H1 (cell line): ENCODE data around the gene ARG2. TPM values are rescaled to one million over a fixed set of nuclear protein-coding genes. Genes with fewer than 3 reads are reported as not detected.
A peak's percentile ranks its signal among the peaks of the same experiment; 100 is the strongest.

ENCODE experiments used
- CTCF ChIA-PET: fragments of 300-600 bp; sonication (Branson Sonifier 250); formaldehyde crosslinking; loops from one replicate; lab custom pipeline; 2021; ENCODE audit not compliant: partially characterized antibody; lab: Charles Lee
- POLR2A ChIA-PET: fragments of 300-600 bp; sonication (Branson Sonifier 250); formaldehyde crosslinking; loops from one replicate; lab custom pipeline; 2021; ENCODE audit warnings: inconsistent platforms; ENCODE audit not compliant: partially characterized antibody; lab: Charles Lee
- DNase-seq, 2 experiments: peaks; one replicate each; pipeline versions ENCODE4 v3.0.0 to v3.0.0-alpha.2; 2010 to 2022; ENCODE audit warnings: low spot score in 2 of 2, low read depth in 1 of 2, mixed read lengths in 1 of 2
- FAIRE-seq: peaks from 2 replicates; lab custom pipeline; 2011; peaks lifted over from hg19 to GRCh38; lab: Jason Lieb, UNC
- H2AFZ ChIP-seq: 2 replicates; pipeline ENCODE4 v1.8.1; 2012; ENCODE audit warnings: low read length, inconsistent platforms
- H2AK5ac ChIP-seq: 2 replicates; pipeline ENCODE4 v1.6.1; 2013; ENCODE audit warnings: low read depth, low read length
- H2BK120ac ChIP-seq: replicated peaks from 2 replicates; pipeline ENCODE3; 2013; ENCODE audit warnings: low read depth, low read length, inconsistent platforms
- H2BK12ac ChIP-seq: 2 replicates; pipeline ENCODE4 v1.6.1; 2013; ENCODE audit warnings: low read depth, low read length
- H2BK15ac ChIP-seq: 2 replicates; pipeline ENCODE4 v1.6.1; 2013; ENCODE audit warnings: low read length
- H2BK20ac ChIP-seq: 2 replicates; pipeline ENCODE4 v1.6.1; 2013; ENCODE audit warnings: low read length
- H2BK5ac ChIP-seq: 2 replicates; pipeline ENCODE4 v1.6.1; 2013; ENCODE audit warnings: low read depth, low read length
- H3K14ac ChIP-seq: 2 replicates; pipeline ENCODE4 v1.6.1; 2013; ENCODE audit warnings: inconsistent platforms; ENCODE audit not compliant: insufficient read length
- H3K18ac ChIP-seq: 2 replicates; pipeline ENCODE4 v1.6.1; 2013; ENCODE audit warnings: low read length; ENCODE audit errors: extremely low read depth
- H3K23ac ChIP-seq: 2 replicates; pipeline ENCODE4 v1.6.1; 2013; ENCODE audit warnings: inconsistent platforms; ENCODE audit not compliant: insufficient read length
- H3K23me2 ChIP-seq: 2 replicates; pipeline ENCODE4 v1.6.1; 2013; ENCODE audit warnings: low read depth, low read length
- H3K27ac ChIP-seq: 2 replicates; pipeline ENCODE4 v1.6.1; 2011; ENCODE audit warnings: low read depth, low read length, inconsistent platforms
- H3K27me3 ChIP-seq, 4 experiments: replicated peaks in 1 of 4; 1 replicate in 1 of 4; 2 replicates in 3 of 4; pipeline versions ENCODE4 v1.6.1 to v1.8.1; 2011 to 2013; ENCODE audit warnings: low read length in 3 of 4, mild to moderate bottlenecking in 3 of 4, inconsistent platforms in 2 of 4, mixed read lengths in 2 of 4, moderate library complexity in 1 of 4; ENCODE audit not compliant: control insufficient read depth in 3 of 4, insufficient read depth in 3 of 4; ENCODE audit errors: extremely low read depth in 1 of 4
- H3K36me3 ChIP-seq, 4 experiments: 2 replicates each; pipeline versions ENCODE4 v1.6.1 to v1.8.1; 2011 to 2013; ENCODE audit warnings: mild to moderate bottlenecking in 4 of 4, low read length in 3 of 4, moderate library complexity in 2 of 4, control low read depth in 1 of 4, inconsistent platforms in 1 of 4; ENCODE audit not compliant: insufficient read depth in 4 of 4, control insufficient read depth in 2 of 4
- H3K4ac ChIP-seq: replicated peaks from 2 replicates; pipeline ENCODE3; 2013; ENCODE audit warnings: low read length, low read depth, mixed read lengths, inconsistent platforms; ENCODE audit not compliant: insufficient read length
- H3K4me1 ChIP-seq, 4 experiments: replicated peaks in 1 of 4; 1 replicate in 1 of 4; 2 replicates in 3 of 4; pipeline versions ENCODE4 v1.6.1 to v1.8.1; 2011 to 2013; ENCODE audit warnings: low read length in 3 of 4, inconsistent platforms in 2 of 4, mixed read lengths in 1 of 4; ENCODE audit not compliant: insufficient read depth in 4 of 4, control insufficient read depth in 3 of 4
- H3K4me2 ChIP-seq, 2 experiments: 2 replicates each; pipeline versions ENCODE4 v1.6.1 to v1.8.1; 2011 to 2013; ENCODE audit warnings: low read depth in 2 of 2, low read length in 2 of 2, control low read depth in 1 of 2, inconsistent platforms in 1 of 2, mild to moderate bottlenecking in 1 of 2; ENCODE audit not compliant: insufficient read depth in 1 of 2
- H3K4me3 ChIP-seq, 4 experiments: fragments of 200-600, 300-600 bp in 1 of 4; sonication (generic), shearing (Covaris generic), sonication (Bioruptor Twin) in 1 of 4; 2 replicates each; pipeline versions ENCODE4 v1.5.1 to v1.8.1; 2011 to 2016; ENCODE audit warnings: low read length in 4 of 4, low read depth in 3 of 4, control low read depth in 2 of 4, inconsistent platforms in 2 of 4, mild to moderate bottlenecking in 2 of 4, mixed read lengths in 1 of 4, moderate library complexity in 1 of 4; ENCODE audit not compliant: insufficient read depth in 2 of 4; ENCODE audit errors: extremely low read depth in 1 of 4
- H3K56ac ChIP-seq: replicated peaks from 2 replicates; pipeline ENCODE3; 2013; ENCODE audit warnings: low read depth, mild to moderate bottlenecking, mixed read lengths, low read length, inconsistent platforms; ENCODE audit not compliant: insufficient read length
- H3K79me1 ChIP-seq: 2 replicates; pipeline ENCODE4 v1.6.1; 2013; ENCODE audit warnings: low read depth, low read length, control low read depth
- H3K79me2 ChIP-seq, 2 experiments: 2 replicates each; pipeline versions ENCODE4 v1.6.1 to v1.8.1; 2012 to 2013; ENCODE audit warnings: low read length in 2 of 2, mild to moderate bottlenecking in 2 of 2, inconsistent platforms in 1 of 2; ENCODE audit not compliant: insufficient read depth in 2 of 2, control insufficient read depth in 1 of 2
- H3K9ac ChIP-seq, 4 experiments: replicated peaks in 1 of 4; 1 replicate in 1 of 4; 2 replicates in 3 of 4; pipeline versions ENCODE4 v1.6.1 to v1.8.1; 2011 to 2013; ENCODE audit warnings: low read depth in 3 of 4, low read length in 3 of 4, control low read depth in 2 of 4, mild to moderate bottlenecking in 2 of 4, moderate library complexity in 2 of 4, inconsistent platforms in 1 of 4; ENCODE audit errors: extremely low read depth in 1 of 4
- H3K9me3 ChIP-seq, 2 experiments: 2 replicates each; pipeline versions ENCODE4 v1.6.1 to v1.8.1; 2012 to 2013; ENCODE audit warnings: mild to moderate bottlenecking in 2 of 2, moderate library complexity in 2 of 2, control low read depth in 1 of 2, inconsistent platforms in 1 of 2, low read depth in 1 of 2, low read length in 1 of 2, mixed read lengths in 1 of 2; ENCODE audit not compliant: insufficient read depth in 2 of 2
- H4K20me1 ChIP-seq, 2 experiments: replicated peaks in 1 of 2; 2 replicates each; pipeline versions ENCODE3 to v1.8.1; 2011 to 2013; ENCODE audit warnings: inconsistent platforms in 2 of 2, low read length in 2 of 2, mild to moderate bottlenecking in 1 of 2; ENCODE audit not compliant: insufficient read depth in 2 of 2, control insufficient read depth in 1 of 2
- H4K5ac ChIP-seq: 2 replicates; pipeline ENCODE4 v1.6.1; 2013; ENCODE audit warnings: low read length, low read depth, mixed read lengths, inconsistent platforms; ENCODE audit not compliant: insufficient read length
- H4K8ac ChIP-seq: 2 replicates; pipeline ENCODE4 v1.8.0; 2013; ENCODE audit warnings: mild to moderate bottlenecking, moderate library complexity, low read length, inconsistent platforms; ENCODE audit not compliant: insufficient read depth; ENCODE audit errors: extremely low read depth
- H4K91ac ChIP-seq: replicated peaks from 2 replicates; pipeline ENCODE3; 2013; ENCODE audit warnings: low read length, mixed read lengths, inconsistent platforms; ENCODE audit not compliant: insufficient read length
- WGBS, 2 experiments: shearing (Covaris generic) in 1 of 2; methylation state at CpG; one replicate each; pipeline versions ENCODE4 v1.1.6 to v1.1.7; 2013 to 2015; ENCODE audit warnings: low lambda C conversion rate in 2 of 2, mixed read lengths in 2 of 2, inconsistent platforms in 1 of 2, low coverage in 1 of 2, missing lambda C conversion rate in 1 of 2; ENCODE audit not compliant: insufficient replicate concordance in 2 of 2, insufficient coverage in 1 of 2, insufficient read length in 1 of 2; ENCODE audit errors: extremely low coverage in 1 of 2, missing lambda C conversion rate in 1 of 2; 5-methylcytosine and 5-hydroxymethylcytosine counted together
- polyA plus RNA-seq, 7 experiments: library from polyadenylated mRNA; depleted of rRNA in 3 of 7; stranded (reverse) in 5 of 7; unstranded in 2 of 7; fragments of >200 nt in 5 of 7; fragments of 200-250 nt in 2 of 7; gene quantifications; 1 replicate in 5 of 7; 2 replicates in 1 of 7; 4 replicates in 1 of 7; pipeline versions ENCODE4 v1.2.1 to v1.2.3, GENCODE V29; 2011 to 2013; ENCODE audit warnings: missing spikeins in 2 of 7, mixed read lengths in 2 of 7
- total RNA-seq: library from RNA; stranded (reverse); fragmentation: NEBNext Ultra II Directional; extraction: Animal tissue kit (Norgen Biotek cat#: 25700); gene quantifications from 2 replicates; pipeline ENCODE4 v1.2.1, GENCODE V29; 2021

Gene ARG2
- total and polyA plus RNA-seq, 2 of the 8 experiments (the other 6 are each of a cell fraction or from before 2014, with no cell fraction given), result 49.9 to 59.1 TPM

- FAIRE-seq, result peak; percentile 60
- Histone ChIP-seq H3K56ac (no peak overlapping the region), H3K9me3 (no peaks in the 10 kb centered on the region), H4K5ac (no peak overlapping the region), H2BK12ac (no peak overlapping the region), H3K27ac (no peak overlapping the region), H3K14ac (no peak overlapping the region), H2BK20ac (no peak overlapping the region), H3K79me1 (no peaks in the 10 kb centered on the region), H3K4me2 (no peak overlapping the region), H2AK5ac (no peak overlapping the region), H3K18ac (no peak overlapping the region), H4K91ac (no peak overlapping the region), H3K23me2 (no peaks in the 10 kb centered on the region), H2BK120ac (no peak overlapping the region), H3K4me1 (no peaks in the 10 kb centered on the region), H2BK5ac (no peak overlapping the region), H3K36me3 (peaks cover 3 to 7% (median 4%) of the 10 kb centered on the region in 4 experiments; a peak in 3 of 8 replicates), H3K4ac (no peak overlapping the region), H3K9ac (no peak overlapping the region), H2AFZ (no peak overlapping the region), H2BK15ac (no peak overlapping the region), H3K4me3 (no peak overlapping the region), H3K27me3 (no peaks in the 10 kb centered on the region), H3K23ac (no peak overlapping the region), H3K79me2 (no peaks in the 10 kb centered on the region), H4K8ac (peak overlapping the region; percentile 4; the same call in 1 of the 2 replicates), H4K20me1 (peaks cover 2 to 3% of the 10 kb centered on the region in 2 experiments)
- peak; percentile 21 to 82 for DNase-seq
- CTCF ChIA-PET, result interaction anchor here (0.6 to 28.8 kb wide), 43 partner anchors 11 to 1043 kb away, joined by 3 to 924 read pairs (median 5); partner anchors contain the start of genes ARG2, PIGH and PLEKHH1
- POLR2A ChIA-PET, result interaction anchor here (0.6 to 2.8 kb wide), 12 partner anchors 8 to 185 kb away, joined by 3 to 10 read pairs (median 3); partner anchors contain the start of gene PLEKHH1
- WGBS, 2 experiments, result 67% methylated on average over 14 of the region's 14 CpGs; no CpG with 5 or more reads in 1 of the 2 experiments
Measured at GRCh38 chr14:67571275-67571990, 48.3 kb upstream of the ARG2 start.
